Measurements from ENCODE around the gene SERHL2. TPM values are rescaled to one million over a fixed set of nuclear protein-coding genes. Genes with fewer than 3 reads are reported as not detected.

Gene SERHL2
- total RNA-seq, 1 donor = 2.9 TPM

GRCh38 chr22:42582987-42583386, 29.2 kb downstream of the SERHL2 start:
- no peak for TF ChIP-seq CTCF (IDR thresholded peaks at IDR 0.05; ENCODE audit: extremely low read depth, low read depth, low read length)
- H3K27ac ChIP-seq (ENCODE audit: low read depth, low read length) = no peak overlapping the region
- H3K4me1 ChIP-seq (ENCODE audit: insufficient read depth, low read length) = peaks cover 7% of the 10 kb centered on the region
- no peak overlapping the region for H3K4me3 ChIP-seq (ENCODE audit: insufficient read depth, low read length)
- H3K36me3 ChIP-seq (ENCODE audit: insufficient read depth, low read length) = peaks cover 61% of the 10 kb centered on the region
- H3K27me3 ChIP-seq (ENCODE audit: insufficient read depth, low read length) = no peaks in the 10 kb centered on the region
- peaks cover 4% of the 10 kb centered on the region for H4K20me1 ChIP-seq (ENCODE audit: insufficient read depth, low read length)
- no peak overlapping the region for H2AFZ ChIP-seq (ENCODE audit: low read length)
- H3K9me3 ChIP-seq (ENCODE audit: low read depth, low read length) = no peaks in the 10 kb centered on the region
- H3K79me2 ChIP-seq (ENCODE audit: insufficient read depth, low read length) = peaks cover 12% of the 10 kb centered on the region
- H3K4me2 ChIP-seq (ENCODE audit: insufficient read depth, low read length) = no peak overlapping the region
- peak; percentile 34 for DNase-seq (ENCODE audit: insufficient read length, low spot score, missing footprints)

GRCh38 chr22:42584364-42584940, 30.7 kb downstream of the SERHL2 start:
- Histone ChIP-seq H3K9me3 (ENCODE audit: low read depth, low read length) (no peaks in the 10 kb centered on the region), H3K4me2 (ENCODE audit: insufficient read depth, low read length) (no peak overlapping the region)

GRCh38 chr22:42585096-42585495, 31.3 kb downstream of the SERHL2 start:
- no peaks in the 10 kb centered on the region for H3K27me3 ChIP-seq (ENCODE audit: insufficient read depth, low read length)
- H3K79me2 ChIP-seq (ENCODE audit: insufficient read depth, low read length) = peaks cover 12% of the 10 kb centered on the region
- H3K9me3 ChIP-seq (ENCODE audit: low read depth, low read length) = no peaks in the 10 kb centered on the region
- no peak for DNase-seq (ENCODE audit: insufficient read length, low spot score, missing footprints)
- peaks cover 4% of the 10 kb centered on the region for H4K20me1 ChIP-seq (ENCODE audit: insufficient read depth, low read length)
- peaks cover 63% of the 10 kb centered on the region for H3K36me3 ChIP-seq (ENCODE audit: insufficient read depth, low read length)
- H3K27ac ChIP-seq (ENCODE audit: low read depth, low read length) = no peak overlapping the region
- no peak overlapping the region for H3K4me3 ChIP-seq (ENCODE audit: insufficient read depth, low read length)
- no peak overlapping the region for H2AFZ ChIP-seq (ENCODE audit: low read length)
- peaks cover 7% of the 10 kb centered on the region for H3K4me1 ChIP-seq (ENCODE audit: insufficient read depth, low read length)
- no peak for TF ChIP-seq CTCF (IDR thresholded peaks at IDR 0.05; ENCODE audit: extremely low read depth, low read depth, low read length)
- H3K4me2 ChIP-seq (ENCODE audit: insufficient read depth, low read length) = no peak overlapping the region

More at GRCh38 chr22:42584364-42584940, 30.7 kb downstream of the SERHL2 start:
- DNase-seq (ENCODE audit: insufficient read length, low spot score, missing footprints) = peak; percentile 47
- Histone ChIP-seq H4K20me1 (ENCODE audit: insufficient read depth, low read length) (peaks cover 4% of the 10 kb centered on the region), H3K4me1 (ENCODE audit: insufficient read depth, low read length) (peaks cover 7% of the 10 kb centered on the region), H3K79me2 (ENCODE audit: insufficient read depth, low read length) (peaks cover 12% of the 10 kb centered on the region), H3K4me3 (ENCODE audit: insufficient read depth, low read length) (no peak overlapping the region), H3K27me3 (ENCODE audit: insufficient read depth, low read length) (no peaks in the 10 kb centered on the region), H3K36me3 (ENCODE audit: insufficient read depth, low read length) (peaks cover 62% of the 10 kb centered on the region), H2AFZ (ENCODE audit: low read length) (no peak overlapping the region), H3K27ac (ENCODE audit: low read depth, low read length) (no peak overlapping the region)
- no peak for TF ChIP-seq CTCF (IDR thresholded peaks at IDR 0.05; ENCODE audit: extremely low read depth, low read depth, low read length)

- DNase-seq (ENCODE audit: insufficient read length, low spot score, missing footprints) = no peak
- no peak overlapping the region for H3K27ac ChIP-seq (ENCODE audit: low read depth, low read length)
- no peak for TF ChIP-seq CTCF (IDR thresholded peaks at IDR 0.05; ENCODE audit: extremely low read depth, low read depth, low read length)
- no peaks in the 10 kb centered on the region for H3K9me3 ChIP-seq (ENCODE audit: low read depth, low read length)
- H3K79me2 ChIP-seq (ENCODE audit: insufficient read depth, low read length) = peaks cover 8% of the 10 kb centered on the region
- H3K36me3 ChIP-seq (ENCODE audit: insufficient read depth, low read length) = peaks cover 72% of the 10 kb centered on the region
- no peak overlapping the region for H3K4me2 ChIP-seq (ENCODE audit: insufficient read depth, low read length)
- peaks cover 4% of the 10 kb centered on the region for H4K20me1 ChIP-seq (ENCODE audit: insufficient read depth, low read length)
- H2AFZ ChIP-seq (ENCODE audit: low read length) = no peak overlapping the region
- H3K4me1 ChIP-seq (ENCODE audit: insufficient read depth, low read length) = peaks cover 4% of the 10 kb centered on the region
- H3K27me3 ChIP-seq (ENCODE audit: insufficient read depth, low read length) = no peaks in the 10 kb centered on the region
- no peak overlapping the region for H3K4me3 ChIP-seq (ENCODE audit: insufficient read depth, low read length)
Measured at GRCh38 chr22:42586381-42586780, 32.6 kb downstream of the SERHL2 start.

All from osteoblast (primary cell).